Stomach (tissue), 4 donors: ENCODE results near the gene NEB.

Experiments used
- EP300 ChIP-seq: sonication (generic); formaldehyde crosslinking; IDR thresholded peaks from one replicate; pipeline ENCODE4 v1.6.1; 2017; ENCODE audit warnings: antibody characterized with exemption
- POLR2A ChIP-seq, 4 donors: fragments of 450-650 bp; IDR thresholded peaks; one replicate each; pipeline ENCODE4 v1.6.1; 2016; ENCODE audit warnings: antibody characterized with exemption in 4 of 4, control low read depth in 2 of 4, mild to moderate bottlenecking in 1 of 4, moderate library complexity in 1 of 4
- POLR2AphosphoS5 ChIP-seq, 3 donors: sonication (generic); formaldehyde crosslinking; IDR thresholded peaks; one replicate each; pipeline ENCODE4 v1.6.1; 2016; ENCODE audit warnings: antibody characterized with exemption in 3 of 3
- TF ChIP-seq, protein P1 (sequence below), 7 experiments: fragments of 450-650 bp in 4 of 7; fragments of 200-600 bp in 3 of 7; sonication (generic) in 3 of 7; IDR thresholded peaks; one replicate each; pipeline ENCODE4 v1.5.1; 2016 to 2019; ENCODE audit warnings: antibody characterized with exemption in 7 of 7, control low read depth in 2 of 7, mild to moderate bottlenecking in 1 of 7

DNA sequence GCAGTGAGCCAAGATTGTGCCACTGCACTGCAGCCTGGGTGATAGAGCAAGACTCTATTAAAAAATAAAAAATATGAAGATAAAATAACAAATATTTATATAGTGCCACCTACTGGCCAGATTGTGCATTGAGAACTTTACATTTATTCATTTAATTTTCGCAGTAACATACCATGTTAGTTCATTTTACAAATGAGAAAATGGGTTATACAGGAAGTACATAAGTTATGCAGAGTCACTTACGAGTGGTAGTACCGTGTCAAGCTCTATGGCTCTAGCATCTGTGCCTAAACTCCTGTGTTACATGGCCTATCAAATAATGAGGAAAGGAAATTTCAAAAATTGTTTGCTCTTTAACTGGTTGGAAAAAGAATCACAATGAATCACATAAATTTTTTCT is 296.6 kb downstream of the NEB start:
- TF ChIP-seq POLR2A (IDR thresholded peaks at IDR 0.05) (no peak), POLR2AphosphoS5 (IDR thresholded peaks at IDR 0.05) (no peak), EP300 (no peak)
- TF ChIP-seq, protein P1, sequence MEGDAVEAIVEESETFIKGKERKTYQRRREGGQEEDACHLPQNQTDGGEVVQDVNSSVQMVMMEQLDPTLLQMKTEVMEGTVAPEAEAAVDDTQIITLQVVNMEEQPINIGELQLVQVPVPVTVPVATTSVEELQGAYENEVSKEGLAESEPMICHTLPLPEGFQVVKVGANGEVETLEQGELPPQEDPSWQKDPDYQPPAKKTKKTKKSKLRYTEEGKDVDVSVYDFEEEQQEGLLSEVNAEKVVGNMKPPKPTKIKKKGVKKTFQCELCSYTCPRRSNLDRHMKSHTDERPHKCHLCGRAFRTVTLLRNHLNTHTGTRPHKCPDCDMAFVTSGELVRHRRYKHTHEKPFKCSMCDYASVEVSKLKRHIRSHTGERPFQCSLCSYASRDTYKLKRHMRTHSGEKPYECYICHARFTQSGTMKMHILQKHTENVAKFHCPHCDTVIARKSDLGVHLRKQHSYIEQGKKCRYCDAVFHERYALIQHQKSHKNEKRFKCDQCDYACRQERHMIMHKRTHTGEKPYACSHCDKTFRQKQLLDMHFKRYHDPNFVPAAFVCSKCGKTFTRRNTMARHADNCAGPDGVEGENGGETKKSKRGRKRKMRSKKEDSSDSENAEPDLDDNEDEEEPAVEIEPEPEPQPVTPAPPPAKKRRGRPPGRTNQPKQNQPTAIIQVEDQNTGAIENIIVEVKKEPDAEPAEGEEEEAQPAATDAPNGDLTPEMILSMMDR (IDR thresholded peaks at IDR 0.05), result peak in 4 of 7 experiments; percentile 23 to 93 (median 62)
